Activated naive CD4-positive, alpha-beta T cell treated with anti-CD3 and anti-CD28 coated beads for 36 hours (primary cell): ENCODE data around the gene STRN4. TPM values are rescaled to one million over a fixed set of nuclear protein-coding genes. Genes with fewer than 3 reads are reported as not detected.
A peak's percentile ranks its signal among the peaks of the same experiment; 100 is the strongest.

Source experiments
- CTCF ChIA-PET: fragments of 350-600 bp; sonication (Branson Sonifier 250); formaldehyde crosslinking; loops from one replicate; lab custom pipeline; 2021; ENCODE audit warnings: antibody characterized with exemption; lab: Charles Lee
- DNase-seq: peaks from one replicate; pipeline ENCODE4 v3.0.0-alpha.2; 2020
- H3K27ac Mint-ChIP-seq: one replicate; pipeline ENCODE4 v1.8.0; 2021; ENCODE audit warnings: mild to moderate bottlenecking, mixed read lengths
- H3K27me3 Mint-ChIP-seq: one replicate; pipeline ENCODE4 v1.8.0; 2021; ENCODE audit warnings: low read depth, mixed read lengths
- H3K36me3 Mint-ChIP-seq: one replicate; pipeline ENCODE4 v1.8.0; 2021; ENCODE audit warnings: low read depth, mixed read lengths
- H3K4me1 Mint-ChIP-seq: one replicate; pipeline ENCODE4 v1.8.0; 2021; ENCODE audit warnings: low read depth, mixed read lengths
- H3K4me3 Mint-ChIP-seq: one replicate; pipeline ENCODE4 v1.8.0; 2021; ENCODE audit warnings: mild to moderate bottlenecking, moderate library complexity, mixed read lengths
- H3K9me3 Mint-ChIP-seq: one replicate; pipeline ENCODE4 v1.8.0; 2021; ENCODE audit warnings: mixed read lengths
- intact Hi-C: fragments of 100-400 bp; cut with micrococcal nuclease; formaldehyde crosslinking; loops from one replicate; pipeline ENCODE4 v1.15.1; 2023
- total RNA-seq, 2 experiments: library from RNA; stranded (reverse); gene quantifications; one replicate each; pipeline ENCODE4 v1.2.3, GENCODE V29; 2021

STRN4 gene
- total RNA-seq, 2 experiments from 2014 or later, result 59.2 to 63.2 TPM

DNA sequence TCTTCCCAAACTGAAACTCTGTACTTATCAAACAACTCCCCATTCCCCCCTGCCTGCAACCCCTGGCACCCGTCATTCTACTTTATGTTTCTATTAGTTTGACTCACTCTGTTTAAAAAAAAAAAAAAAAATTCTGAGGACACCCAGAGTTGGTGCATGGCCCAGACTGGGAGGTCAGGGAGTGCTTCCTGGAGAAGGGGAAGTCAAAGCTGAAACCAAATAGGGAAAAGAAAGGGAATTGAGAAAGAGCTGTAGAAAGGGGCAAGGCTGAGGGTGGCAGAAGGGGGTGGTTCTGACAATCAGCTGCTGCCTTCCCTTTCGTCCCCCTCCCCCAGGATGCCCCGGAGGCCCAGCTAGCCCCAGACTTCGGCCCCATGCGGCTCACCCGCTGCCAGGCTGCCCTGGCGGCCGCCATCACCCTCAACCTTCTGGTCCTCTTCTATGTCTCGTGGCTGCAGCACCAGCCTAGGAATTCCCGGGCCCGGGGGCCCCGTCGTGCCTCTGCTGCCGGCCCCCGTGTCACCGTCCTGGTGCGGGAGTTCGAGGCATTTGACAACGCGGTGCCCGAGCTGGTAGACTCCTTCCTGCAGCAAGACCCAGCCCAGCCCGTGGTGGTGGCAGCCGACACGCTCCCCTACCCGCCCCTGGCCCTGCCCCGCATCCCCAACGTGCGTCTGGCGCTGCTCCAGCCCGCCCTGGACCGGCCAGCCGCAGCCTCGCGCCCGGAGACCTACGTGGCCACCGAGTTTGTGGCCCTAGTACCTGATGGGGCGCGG, 9.0 kb upstream of the STRN4 start:
- peaks cover 4% of the 10 kb centered on the region for H3K36me3 Mint-ChIP-seq
- CTCF ChIA-PET, result interaction anchor here (0.5 to 6.9 kb wide), 10 partner anchors 10 to 225 kb away, joined by 3 to 40 read pairs (median 4); no protein-coding TSS in a partner anchor
- no peak for DNase-seq
- H3K27me3 Mint-ChIP-seq, result no peaks in the 10 kb centered on the region
- no peak overlapping the region for H3K27ac Mint-ChIP-seq
- intact Hi-C loops, result no loop called here
- H3K9me3 Mint-ChIP-seq, result no peaks in the 10 kb centered on the region
- no peak overlapping the region for H3K4me3 Mint-ChIP-seq
- H3K4me1 Mint-ChIP-seq, result peaks cover 5% of the 10 kb centered on the region

DNA sequence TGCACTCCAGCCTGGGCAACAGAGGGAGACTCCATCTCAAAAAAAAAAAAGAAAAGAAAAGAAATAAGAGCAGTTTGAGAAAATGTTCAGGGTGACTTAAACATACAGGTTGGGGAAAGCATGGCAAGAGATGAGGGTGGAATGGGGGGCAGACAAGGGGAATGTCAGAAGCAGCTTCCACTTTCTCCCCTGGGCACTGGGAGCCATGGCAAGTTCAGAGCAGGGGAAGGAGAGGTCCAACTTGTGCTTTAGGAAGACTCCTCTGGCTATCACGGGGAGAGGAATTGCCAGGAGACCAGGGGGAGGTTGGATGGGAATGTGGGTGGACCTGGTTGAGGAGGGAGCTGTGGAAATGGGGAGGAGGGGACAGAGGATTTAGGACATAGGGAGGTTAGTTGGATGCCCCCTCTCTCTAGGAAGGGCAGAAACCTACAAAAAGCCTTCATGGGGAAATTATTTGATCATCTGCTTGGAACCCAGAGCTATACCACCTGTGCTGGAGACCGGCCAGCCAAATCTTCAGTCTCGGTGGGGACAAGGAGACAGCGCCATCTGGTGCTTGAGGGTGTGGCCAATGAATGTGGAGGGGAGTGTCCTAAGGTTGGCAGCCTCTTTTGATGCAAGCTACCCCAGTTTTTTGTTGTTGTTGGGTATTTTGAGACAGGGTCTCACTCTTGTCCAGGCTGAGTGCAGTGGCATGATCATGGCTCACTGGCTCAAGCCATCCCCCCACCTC, 7.3 kb upstream of the STRN4 start:
- peaks cover 6% of the 10 kb centered on the region for H3K36me3 Mint-ChIP-seq
- H3K4me1 Mint-ChIP-seq, result peaks cover 5% of the 10 kb centered on the region
- intact Hi-C loops, result loop anchor here (1.0 kb wide), 1 partner anchor 49 kb away; no protein-coding TSS in a partner anchor
- CTCF ChIA-PET, result interaction anchor here (0.5 to 6.9 kb wide), 22 partner anchors 9 to 238 kb away, joined by 3 to 40 read pairs (median 4); no protein-coding TSS in a partner anchor
- no peaks in the 10 kb centered on the region for H3K27me3 Mint-ChIP-seq
- peak; percentile 88 for DNase-seq
- no peak overlapping the region for H3K27ac Mint-ChIP-seq
- H3K9me3 Mint-ChIP-seq, result no peaks in the 10 kb centered on the region
- H3K4me3 Mint-ChIP-seq, result no peak overlapping the region

DNA sequence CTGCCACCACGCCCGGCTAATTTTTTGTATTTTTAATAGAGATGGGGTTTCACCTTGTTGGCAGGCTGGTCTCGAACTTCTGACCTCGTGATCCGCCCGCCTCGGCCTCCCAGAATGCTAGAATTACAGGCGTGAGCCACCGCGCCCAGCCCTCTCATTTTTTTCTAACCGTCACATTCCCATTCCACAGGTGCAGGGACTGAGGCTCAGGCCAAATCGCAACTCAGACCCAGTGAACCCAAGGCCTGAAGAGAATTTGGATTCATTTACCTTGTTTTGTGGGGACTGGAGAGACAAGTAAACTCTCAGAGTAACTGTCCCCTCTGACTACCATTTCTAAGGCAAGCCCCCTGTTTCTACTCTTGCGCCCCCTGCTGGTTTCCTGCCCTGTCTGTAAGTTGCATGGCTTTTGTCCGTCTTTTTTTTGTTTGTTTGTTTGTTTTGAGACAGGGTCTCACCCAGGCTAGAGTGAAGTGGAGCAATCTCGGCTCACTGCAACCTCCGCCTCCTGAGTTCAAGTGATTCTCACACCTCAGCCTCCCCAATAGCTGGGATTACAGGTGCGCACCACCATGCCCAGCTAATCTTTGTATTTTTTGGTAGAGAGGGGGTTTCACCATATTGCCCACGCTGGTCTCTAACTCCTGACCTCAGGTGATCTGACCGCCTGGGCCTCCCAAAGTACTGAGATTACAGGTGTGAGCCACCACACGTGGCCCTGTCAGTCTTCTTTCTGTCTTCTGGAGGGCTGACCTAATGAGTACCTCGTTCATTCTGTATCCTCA, 2.3 kb upstream of the STRN4 start:
- no peaks in the 10 kb centered on the region for H3K9me3 Mint-ChIP-seq
- intact Hi-C loops, result loop anchor here (2.0 kb wide), 1 partner anchor 220 kb away; no protein-coding TSS in a partner anchor
- CTCF ChIA-PET, result interaction anchor here (0.7 to 6.9 kb wide), 10 partner anchors 10 to 134 kb away, joined by 3 to 40 read pairs (median 6); no protein-coding TSS in a partner anchor
- no peak overlapping the region for H3K27ac Mint-ChIP-seq
- H3K27me3 Mint-ChIP-seq, result no peaks in the 10 kb centered on the region
- H3K4me3 Mint-ChIP-seq, result no peak overlapping the region
- peak; percentile 86 for DNase-seq
- peaks cover 33% of the 10 kb centered on the region for H3K4me1 Mint-ChIP-seq
- peaks cover 4% of the 10 kb centered on the region for H3K36me3 Mint-ChIP-seq

DNA sequence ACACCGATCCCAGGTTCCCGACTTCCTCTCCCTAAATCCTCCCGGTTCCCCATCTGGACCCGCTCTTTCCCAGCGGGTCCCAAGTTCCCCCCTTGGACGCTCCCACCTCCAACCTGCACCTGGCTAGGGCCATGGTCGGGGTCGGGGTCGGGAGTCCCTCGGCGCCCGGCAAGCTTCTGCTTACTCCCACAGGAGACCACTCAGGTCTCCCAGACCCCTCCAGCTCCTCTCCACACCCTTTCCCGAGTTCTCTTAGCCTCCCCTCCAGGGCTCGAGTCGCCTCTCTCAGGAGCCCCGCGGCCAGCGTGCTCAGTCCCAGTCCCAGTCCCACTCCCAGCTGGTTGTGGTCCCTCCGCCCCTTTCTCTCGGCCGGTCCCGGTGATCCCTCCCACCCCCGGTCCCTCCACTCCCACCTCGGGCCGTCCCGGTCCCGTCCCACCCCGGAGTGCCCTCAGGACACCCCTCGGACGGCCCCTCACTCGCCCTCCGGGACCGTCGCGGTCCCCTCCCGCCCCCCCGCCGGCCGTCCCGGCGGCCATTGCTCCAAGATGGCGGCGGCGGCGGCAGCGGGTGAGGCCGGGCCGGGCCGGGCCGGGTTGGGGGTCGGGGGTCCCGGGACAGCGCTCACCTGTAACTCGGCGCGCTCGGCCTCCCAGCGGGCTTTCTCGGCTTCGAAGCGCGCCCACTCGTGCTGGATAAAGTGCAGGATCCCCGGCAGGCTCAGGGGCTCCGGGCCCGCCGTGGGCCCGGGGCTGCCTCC, 549 bp downstream of the STRN4 start, which contains the start of gene FKRP:
TSS of gene FKRP (plus strand) at position 537 of the 760 bp plus-strand sequence. CDS start 9,394 bp downstream, outside the sequence.
- H3K4me1 Mint-ChIP-seq, result peaks cover 46% of the 10 kb centered on the region
- no peaks in the 10 kb centered on the region for H3K9me3 Mint-ChIP-seq
- intact Hi-C loops, result no loop called here
- peak within 1 kb of the TSS; percentile 84 for H3K27ac Mint-ChIP-seq
- H3K4me3 Mint-ChIP-seq, result peak within 1 kb of the TSS; percentile 95
- DNase-seq, result no peak
- H3K27me3 Mint-ChIP-seq, result no peaks in the 10 kb centered on the region
- H3K36me3 Mint-ChIP-seq, result peaks cover 3% of the 10 kb centered on the region
- CTCF ChIA-PET, result interaction anchor here (1.9 kb wide), 1 partner anchor 11 kb away, joined by 7 read pairs; no protein-coding TSS in a partner anchor

- Mint-ChIP-seq H3K4me3 (peak overlapping the region; percentile 95), H3K27ac (peak overlapping the region; percentile 84), H3K27me3 (no peaks in the 10 kb centered on the region), H3K36me3 (peaks cover 2% of the 10 kb centered on the region), H3K4me1 (peaks cover 52% of the 10 kb centered on the region), H3K9me3 (no peaks in the 10 kb centered on the region)
- DNase-seq, result no peak
- intact Hi-C loops, result no loop called here
- CTCF ChIA-PET, result interaction anchor here (1.0 to 1.9 kb wide), 4 partner anchors 12 to 96 kb away, joined by 4 to 7 read pairs (median 4); no protein-coding TSS in a partner anchor
Observed at GRCh38 chr19:46745030-46745429, 1.2 kb downstream of the STRN4 start.

- Mint-ChIP-seq H3K9me3 (no peaks in the 10 kb centered on the region), H3K27me3 (no peaks in the 10 kb centered on the region), H3K4me1 (peaks cover 57% of the 10 kb centered on the region), H3K4me3 (peak overlapping the region; percentile 95), H3K36me3 (peaks cover 2% of the 10 kb centered on the region), H3K27ac (peak overlapping the region; percentile 1)
- no peak for DNase-seq
- intact Hi-C loops, result no loop called here
- CTCF ChIA-PET, result interaction anchor here (0.5 to 1.9 kb wide), 7 partner anchors 10 to 97 kb away, joined by 3 to 7 read pairs (median 4); no protein-coding TSS in a partner anchor
Observed at GRCh38 chr19:46744005-46744691, 2.1 kb downstream of the STRN4 start.

DNA sequence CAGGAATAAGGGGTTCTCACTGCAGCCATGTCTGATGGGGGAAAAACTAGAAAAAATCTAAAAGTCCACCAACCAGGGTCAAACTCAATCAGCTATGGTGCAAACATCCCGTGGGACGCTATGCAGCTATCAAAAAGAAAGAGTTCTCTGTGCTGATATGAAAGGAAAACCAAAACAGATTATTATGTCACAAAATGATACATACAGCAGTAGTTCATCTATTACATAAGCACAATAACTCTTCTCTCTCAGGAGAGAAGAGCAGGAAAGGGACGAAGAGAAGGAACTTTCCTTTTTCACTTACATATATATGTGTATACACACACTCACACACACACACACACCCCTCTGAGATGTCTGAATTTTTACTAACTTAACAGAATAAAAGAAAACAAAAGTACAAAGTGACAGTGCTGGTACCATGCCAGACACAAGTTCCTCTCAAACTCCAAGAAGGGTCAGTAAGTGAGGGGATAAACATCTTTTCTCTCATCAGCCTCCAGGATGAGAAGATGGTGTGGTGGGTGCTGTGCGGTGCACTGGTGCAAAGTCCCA, 3.2 kb downstream of the STRN4 start:
- Mint-ChIP-seq H3K27ac (no peak overlapping the region), H3K4me1 (peaks cover 55% of the 10 kb centered on the region), H3K27me3 (no peaks in the 10 kb centered on the region), H3K9me3 (no peaks in the 10 kb centered on the region), H3K4me3 (no peak overlapping the region), H3K36me3 (peaks cover 4% of the 10 kb centered on the region)
- no peak for DNase-seq
- intact Hi-C loops, result no loop called here
- CTCF ChIA-PET, result interaction anchor here (0.7 to 2.7 kb wide), 4 partner anchors 14 to 270 kb away, joined by 3 to 21 read pairs (median 4); no protein-coding TSS in a partner anchor

GRCh38 chr19:46741447-46741846, 4.8 kb downstream of the STRN4 start:
- no peaks in the 10 kb centered on the region for H3K9me3 Mint-ChIP-seq
- peaks cover 45% of the 10 kb centered on the region for H3K4me1 Mint-ChIP-seq
- DNase-seq, result no peak
- H3K4me3 Mint-ChIP-seq, result no peak overlapping the region
- CTCF ChIA-PET, result interaction anchor here (0.9 to 2.7 kb wide), 4 partner anchors 12 to 99 kb away, joined by 3 to 21 read pairs (median 7); no protein-coding TSS in a partner anchor
- H3K27me3 Mint-ChIP-seq, result no peaks in the 10 kb centered on the region
- intact Hi-C loops, result no loop called here
- no peak overlapping the region for H3K27ac Mint-ChIP-seq
- peaks cover 10% of the 10 kb centered on the region for H3K36me3 Mint-ChIP-seq

GRCh38 chr19:46739290-46739771, 6.9 kb downstream of the STRN4 start:
- no peaks in the 10 kb centered on the region for H3K27me3 Mint-ChIP-seq

GRCh38 chr19:46737761-46738171, 8.5 kb downstream of the STRN4 start:
- DNase-seq, result no peak
- CTCF ChIA-PET, result interaction anchor here (1.0 to 1.3 kb wide), 4 partner anchors 9 to 33 kb away, joined by 3 to 8 read pairs (median 4); no protein-coding TSS in a partner anchor
- Mint-ChIP-seq H3K27me3 (no peaks in the 10 kb centered on the region), H3K36me3 (peaks cover 18% of the 10 kb centered on the region), H3K9me3 (no peaks in the 10 kb centered on the region), H3K27ac (no peak overlapping the region), H3K4me3 (no peak overlapping the region), H3K4me1 (peaks cover 18% of the 10 kb centered on the region)
- intact Hi-C loops, result no loop called here

More at GRCh38 chr19:46739290-46739771, 6.9 kb downstream of the STRN4 start:
- intact Hi-C loops, result no loop called here
- Mint-ChIP-seq H3K4me3 (no peak overlapping the region), H3K4me1 (peaks cover 31% of the 10 kb centered on the region), H3K36me3 (peaks cover 11% of the 10 kb centered on the region), H3K27ac (no peak overlapping the region), H3K9me3 (no peaks in the 10 kb centered on the region)
- no peak for DNase-seq
- CTCF ChIA-PET, result interaction anchor here (1.4 kb wide), 1 partner anchor 11 kb away, joined by 4 read pairs; no protein-coding TSS in a partner anchor
